H9 (cell line): ENCODE results near the gene NCOR2. TPM values are rescaled to one million over a fixed set of nuclear protein-coding genes. Genes with fewer than 3 reads are reported as not detected.

Experiments used
- DNase-seq: peaks from one replicate; pipeline ENCODE4 v3.0.0-alpha.2; 2017
- H2AFZ ChIP-seq: one replicate; pipeline ENCODE4 v1.6.1; 2013; ENCODE audit warnings: mild to moderate bottlenecking, low read length, control low read depth, moderate library complexity
- H2AK5ac ChIP-seq: 2 replicates; pipeline ENCODE4 v1.6.1; 2013; ENCODE audit warnings: low read length, control low read depth, mixed read lengths; ENCODE audit not compliant: insufficient read length
- H2BK120ac ChIP-seq: one replicate; pipeline ENCODE4 v1.6.1; 2013; ENCODE audit warnings: low read depth, mild to moderate bottlenecking, low read length, control low read depth, inconsistent platforms; ENCODE audit not compliant: poor library complexity, severe bottlenecking
- H2BK12ac ChIP-seq: 2 replicates; pipeline ENCODE4 v1.6.1; 2013; ENCODE audit warnings: low read length, control low read depth, mixed read lengths, low read depth; ENCODE audit not compliant: insufficient read length
- H2BK15ac ChIP-seq: 2 replicates; pipeline ENCODE4 v1.6.1; 2013; ENCODE audit warnings: low read depth, low read length, control low read depth
- H2BK20ac ChIP-seq: one replicate; pipeline ENCODE4 v1.6.1; 2013; ENCODE audit warnings: low read depth, mild to moderate bottlenecking, low read length, control low read depth, inconsistent platforms; ENCODE audit not compliant: poor library complexity, severe bottlenecking
- H2BK5ac ChIP-seq: 2 replicates; pipeline ENCODE4 v1.6.1; 2013; ENCODE audit warnings: low read length, control low read depth, mixed read lengths; ENCODE audit not compliant: insufficient read length
- H3K14ac ChIP-seq: 2 replicates; pipeline ENCODE4 v1.6.1; 2013; ENCODE audit warnings: low read length, control low read depth; ENCODE audit not compliant: insufficient read depth
- H3K18ac ChIP-seq: 2 replicates; pipeline ENCODE4 v1.6.1; 2013; ENCODE audit warnings: low read depth, mild to moderate bottlenecking, mixed read lengths, low read length, control low read depth; ENCODE audit not compliant: insufficient read length
- H3K23ac ChIP-seq: 2 replicates; pipeline ENCODE4 v1.6.1; 2013; ENCODE audit warnings: low read length, control low read depth, mixed read lengths, low read depth; ENCODE audit not compliant: insufficient read length
- H3K23me2 ChIP-seq: 2 replicates; pipeline ENCODE4 v1.6.1; 2013; ENCODE audit warnings: low read depth, mild to moderate bottlenecking, mixed read lengths, low read length, control low read depth; ENCODE audit not compliant: insufficient read length, poor library complexity, severe bottlenecking
- H3K27ac ChIP-seq: 2 replicates; pipeline ENCODE4 v1.5.1; 2013; ENCODE audit warnings: low read length, control low read depth, mixed read lengths, low read depth; ENCODE audit not compliant: insufficient read length
- H3K27me3 ChIP-seq: 2 replicates; pipeline ENCODE4 v1.6.1; 2013; ENCODE audit warnings: low read length, control low read depth, inconsistent platforms; ENCODE audit not compliant: insufficient read depth
- H3K4ac ChIP-seq: 2 replicates; pipeline ENCODE4 v1.6.1; 2013; ENCODE audit warnings: low read depth, mild to moderate bottlenecking, control low read depth, inconsistent platforms, low read length, moderate library complexity
- H3K4me1 ChIP-seq: 2 replicates; pipeline ENCODE4 v1.6.1; 2013; ENCODE audit warnings: low read length, control low read depth, inconsistent platforms; ENCODE audit not compliant: insufficient read depth
- H3K4me2 ChIP-seq: 2 replicates; pipeline ENCODE4 v1.6.1; 2013; ENCODE audit warnings: low read length, control low read depth, mixed read lengths; ENCODE audit not compliant: insufficient read length, insufficient read depth
- H3K56ac ChIP-seq: 2 replicates; pipeline ENCODE4 v1.6.1; 2013; ENCODE audit warnings: low read depth, mild to moderate bottlenecking, mixed read lengths, low read length, control low read depth; ENCODE audit not compliant: insufficient read length
- H3K79me1 ChIP-seq: 2 replicates; pipeline ENCODE4 v1.6.1; 2013; ENCODE audit warnings: low read depth, mild to moderate bottlenecking, moderate library complexity, low read length, control low read depth, inconsistent platforms; ENCODE audit not compliant: insufficient read depth, poor library complexity, severe bottlenecking
- H3K79me2 ChIP-seq: 2 replicates; pipeline ENCODE4 v1.6.1; 2013; ENCODE audit warnings: low read length, control low read depth, inconsistent platforms; ENCODE audit not compliant: insufficient read depth
- H3K9ac ChIP-seq: 2 replicates; pipeline ENCODE4 v1.6.1; 2013; ENCODE audit warnings: low read length, control low read depth, mixed read lengths; ENCODE audit not compliant: insufficient read length; ENCODE audit errors: extremely low read depth
- H3K9me3 ChIP-seq: one replicate; pipeline ENCODE4 v1.6.1; 2013; ENCODE audit warnings: low read depth, low read length, inconsistent platforms; ENCODE audit not compliant: control insufficient read depth
- H3T11ph ChIP-seq: one replicate; pipeline ENCODE4 v1.6.1; 2013; ENCODE audit warnings: mild to moderate bottlenecking, low read length, control low read depth, inconsistent platforms
- H4K20me1 ChIP-seq: one replicate; pipeline ENCODE4 v1.6.1; 2013; ENCODE audit not compliant: control insufficient read depth, insufficient read length, insufficient read depth
- H4K5ac ChIP-seq: 2 replicates; pipeline ENCODE4 v1.6.1; 2013; ENCODE audit warnings: low read depth, mild to moderate bottlenecking, mixed read lengths, low read length, control low read depth; ENCODE audit not compliant: insufficient read length
- H4K8ac ChIP-seq: replicated peaks from 2 replicates; pipeline ENCODE4 v1.6.1; 2013; ENCODE audit warnings: low read length, control low read depth, mixed read lengths, low read depth; ENCODE audit not compliant: insufficient read length
- H4K91ac ChIP-seq: 2 replicates; pipeline ENCODE4 v1.6.1; 2013; ENCODE audit warnings: low read depth, mild to moderate bottlenecking, moderate library complexity, mixed read lengths, low read length, control low read depth; ENCODE audit not compliant: insufficient read length
- H3K27ac Mint-ChIP-seq, 3 experiments: 2 replicates in 2 of 3; 3 replicates in 1 of 3; pipeline ENCODE4 v1.8.0; 2020 to 2021; ENCODE audit warnings: mixed read lengths in 3 of 3, mild to moderate bottlenecking in 1 of 3, moderate library complexity in 1 of 3
- H3K27me3 Mint-ChIP-seq: 2 replicates; pipeline ENCODE4 v1.8.0; 2021; ENCODE audit warnings: low read depth, mild to moderate bottlenecking, moderate library complexity, mixed read lengths
- H3K36me3 Mint-ChIP-seq, 3 experiments: 2 replicates in 2 of 3; 3 replicates in 1 of 3; pipeline ENCODE4 v1.8.0; 2020 to 2021; ENCODE audit warnings: low read depth in 3 of 3, mixed read lengths in 3 of 3; ENCODE audit not compliant: insufficient read depth in 1 of 3
- H3K4me1 Mint-ChIP-seq, 2 experiments: 2 replicates each; pipeline ENCODE4 v1.8.0; 2020; ENCODE audit warnings: mixed read lengths in 2 of 2
- H3K4me3 Mint-ChIP-seq, 2 experiments: 2 replicates in 1 of 2; 3 replicates in 1 of 2; pipeline ENCODE4 v1.8.0; 2020 to 2021; ENCODE audit warnings: mild to moderate bottlenecking in 2 of 2, mixed read lengths in 2 of 2, moderate library complexity in 1 of 2
- H3K9me3 Mint-ChIP-seq, 2 experiments: 2 replicates in 1 of 2; 3 replicates in 1 of 2; pipeline ENCODE4 v1.8.0; 2020; ENCODE audit warnings: mild to moderate bottlenecking in 2 of 2, mixed read lengths in 2 of 2, moderate library complexity in 1 of 2
- CTCF ChIP-seq: fragments of 200-600 bp; sonication (generic); conservative IDR thresholded peaks from 3 replicates; pipeline ENCODE4 v1.8.0; 2021; ENCODE audit warnings: antibody characterized with exemption, mild to moderate bottlenecking
- WGBS: extraction: QIAGEN DNeasy Blood & Tissue Kit; methylation state at CpG from one replicate; pipeline ENCODE4 v1.1.7; 2013; ENCODE audit warnings: missing lambda C conversion rate, low lambda C conversion rate, mixed read lengths; ENCODE audit not compliant: insufficient read length; ENCODE audit errors: extremely low coverage; 5-methylcytosine and 5-hydroxymethylcytosine counted together
- total RNA-seq: library from RNA; stranded (reverse); gene quantifications from 2 replicates; pipeline ENCODE4 v1.2.1, GENCODE V29; 2021

NCOR2 gene
- total RNA-seq, 1 experiment from 2014 or later = 226 TPM

GRCh38 chr12:124531906-124532305, 35.5 kb downstream of the NCOR2 start:
- no peak overlapping the region for H2BK15ac ChIP-seq
- no peak for DNase-seq
- H3T11ph ChIP-seq = no peak overlapping the region
- H3K27me3 Mint-ChIP-seq = no peaks in the 10 kb centered on the region
- peaks cover 31 to 46% of the 10 kb centered on the region in 2 experiments for H3K4me1 Mint-ChIP-seq
- H3K56ac ChIP-seq = no peak overlapping the region
- H3K4me3 Mint-ChIP-seq = no peak overlapping the region
- H3K4me2 ChIP-seq = no peak overlapping the region
- H3K79me1 ChIP-seq = peaks cover 7% of the 10 kb centered on the region
- no peak overlapping the region for H4K8ac ChIP-seq
- no peak overlapping the region for H3K27ac Mint-ChIP-seq
- no peak overlapping the region for H3K18ac ChIP-seq
- H3K14ac ChIP-seq = 0 out of 2 replicates have a peak overlapping the region, but pooled peaks have one; percentile 37
- H4K91ac ChIP-seq = no peak overlapping the region
- no peaks in the 10 kb centered on the region for H3K9me3 ChIP-seq
- no peak overlapping the region for H3K27ac ChIP-seq
- peaks cover 29% of the 10 kb centered on the region; the same call in 1 of the 2 replicates for H3K79me2 ChIP-seq
- no peaks in the 10 kb centered on the region for H3K23me2 ChIP-seq
- H2BK12ac ChIP-seq = no peak overlapping the region
- no peak overlapping the region for H2AK5ac ChIP-seq
- H3K36me3 Mint-ChIP-seq = peaks cover 17 to 56% (median 45%) of the 10 kb centered on the region in 3 experiments
- WGBS = no CpG with 5 or more reads among the region's 11 CpGs
- H3K4me1 ChIP-seq = peaks cover 3% of the 10 kb centered on the region; the same call in 1 of the 2 replicates
- peaks cover 4 to 5% of the 10 kb centered on the region in 2 experiments; a peak in 2 of 5 replicates for H3K9me3 Mint-ChIP-seq
- no peak overlapping the region for H3K4ac ChIP-seq
- no peak overlapping the region for H2BK20ac ChIP-seq
- H3K23ac ChIP-seq = no peak overlapping the region
- TF ChIP-seq CTCF = no peak
- H4K5ac ChIP-seq = no peak overlapping the region
- no peak overlapping the region for H2AFZ ChIP-seq
- H2BK120ac ChIP-seq = no peak overlapping the region
- no peak overlapping the region for H2BK5ac ChIP-seq
- H4K20me1 ChIP-seq = no peaks in the 10 kb centered on the region
- H3K9ac ChIP-seq = no peak overlapping the region
- no peaks in the 10 kb centered on the region for H3K27me3 ChIP-seq
